ENCODE data around the gene NR1D1.

DNA sequence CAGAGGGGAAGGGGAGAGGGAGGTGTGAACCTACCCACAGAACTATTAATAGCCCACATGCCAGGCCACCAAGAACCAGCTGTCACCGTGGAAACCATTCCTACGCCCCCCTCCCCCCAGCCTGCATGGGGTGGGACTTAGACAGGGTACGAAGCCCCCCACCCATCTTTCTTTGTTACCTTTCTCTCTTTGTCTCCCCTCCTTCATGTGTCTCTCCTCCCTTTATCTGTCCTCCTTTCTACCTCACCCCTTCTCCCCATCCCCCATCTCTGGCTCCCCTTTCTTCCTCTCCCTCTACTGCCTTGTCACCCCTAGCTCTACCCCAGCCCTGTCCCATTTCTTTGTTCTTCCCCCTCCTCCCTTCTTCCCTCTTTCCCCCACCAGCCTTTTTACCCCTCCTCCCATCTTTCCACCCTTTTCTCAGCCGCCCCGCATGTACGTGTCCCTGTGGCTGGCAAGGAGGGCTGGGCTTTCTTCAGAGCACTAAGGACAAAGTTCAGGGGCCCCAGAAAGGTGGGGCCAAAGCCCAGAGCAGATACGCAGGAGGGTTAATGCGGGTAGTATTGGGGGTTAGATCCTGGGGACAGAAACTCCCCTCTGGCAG lies 29.6 kb downstream of the NR1D1 start:
- no peak for TF ChIP-seq GATA3 (IDR thresholded peaks at IDR 0.05; ENCODE audit: low read depth, low read length)
- no peak for TF ChIP-seq GATA2 (IDR thresholded peaks at IDR 0.05; ENCODE audit: low read depth, low read length)

Measured in SH-SY5Y (cell line).